Thoracic aorta (tissue), 2 donors: ENCODE results near the gene NVL. TPM values are rescaled to one million over a fixed set of nuclear protein-coding genes. Genes with fewer than 3 reads are reported as not detected.

Experiments used
- ATAC-seq: fragments of 150-250 bp; one replicate; pipeline ENCODE4 v1.8.0; 2017; ENCODE audit warnings: low read depth; ENCODE audit not compliant: insufficient number of reproducible peaks, low FRiP score
- DNase-seq: peaks from one replicate; pipeline ENCODE4 v3.0.0-alpha.2; 2020; ENCODE audit warnings: low spot score
- H3K27ac ChIP-seq, 2 donors: fragments of 200-600 bp; sonication (generic); 1 replicate in 1 of 2; 2 replicates in 1 of 2; pipeline ENCODE4 v1.5.1; 2016; ENCODE audit warnings: mild to moderate bottlenecking in 2 of 2, moderate library complexity in 2 of 2
- H3K27me3 ChIP-seq: fragments of 200-600 bp; sonication (generic); replicated peaks from 2 replicates; pipeline ENCODE4 v1.6.0; 2016; ENCODE audit warnings: mild to moderate bottlenecking; ENCODE audit not compliant: insufficient read depth
- H3K36me3 ChIP-seq: fragments of 200-600 bp; sonication (generic); one replicate; pipeline ENCODE4 v1.5.1; 2016
- H3K4me1 ChIP-seq, 2 donors: fragments of 200-600 bp; sonication (generic); 1 replicate in 1 of 2; 2 replicates in 1 of 2; pipeline versions ENCODE4 v1.5.1 to v1.6.0; 2016; ENCODE audit warnings: low read depth in 2 of 2, mild to moderate bottlenecking in 1 of 2; ENCODE audit not compliant: control insufficient read depth in 1 of 2
- H3K4me3 ChIP-seq: fragments of 200-600 bp; sonication (generic); 2 replicates; pipeline ENCODE4 v1.5.1; 2016; ENCODE audit warnings: mild to moderate bottlenecking
- H3K9me3 ChIP-seq: fragments of 200-600 bp; sonication (generic); 2 replicates; pipeline ENCODE4 v1.5.1; 2016
- total RNA-seq, 2 donors: library from RNA; depleted of rRNA; stranded (reverse); fragments of >200 nt; gene quantifications; one replicate each; pipeline versions ENCODE4 v1.1.0 to v1.2.3, GENCODE V29; 2016
- TF ChIP-seq, protein P1 (sequence below): fragments of 200-600 bp; sonication (generic); IDR thresholded peaks from one replicate; pipeline ENCODE4 v1.5.1; 2019; ENCODE audit warnings: antibody characterized with exemption

The NVL gene
- total RNA-seq, 2 donors from 2014 or later = 11.6 to 30.7 TPM

DNA sequence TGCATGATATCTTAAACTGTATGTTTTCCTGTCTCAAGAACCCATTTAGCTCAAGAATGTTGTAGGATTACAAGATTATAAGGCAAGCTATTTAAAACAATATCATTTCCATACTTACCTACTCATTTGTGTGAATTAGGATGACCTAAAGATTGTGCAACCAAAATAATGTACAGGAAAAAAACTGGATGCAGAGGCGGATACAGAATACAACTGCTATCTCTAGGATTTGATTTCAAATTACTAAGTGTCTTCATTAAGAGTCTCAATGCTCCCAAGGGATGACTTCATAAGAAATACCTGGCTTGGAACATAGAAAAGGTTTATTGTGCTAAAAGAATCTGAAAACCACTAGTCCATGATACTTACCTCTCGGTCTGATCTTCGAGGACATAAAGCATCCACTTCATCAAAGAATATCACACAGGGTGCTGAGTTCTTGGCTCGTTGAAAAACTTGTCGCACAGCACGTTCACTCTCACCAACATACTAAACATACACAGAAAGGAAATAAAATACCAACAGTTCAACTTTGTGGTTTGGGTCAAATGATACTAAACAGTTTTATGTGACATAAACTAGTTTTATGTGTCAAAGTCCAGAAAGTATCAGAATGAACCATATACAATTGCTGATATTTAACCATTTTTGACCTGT lies 54.9 kb downstream of the NVL start:
- TF ChIP-seq, protein P1, sequence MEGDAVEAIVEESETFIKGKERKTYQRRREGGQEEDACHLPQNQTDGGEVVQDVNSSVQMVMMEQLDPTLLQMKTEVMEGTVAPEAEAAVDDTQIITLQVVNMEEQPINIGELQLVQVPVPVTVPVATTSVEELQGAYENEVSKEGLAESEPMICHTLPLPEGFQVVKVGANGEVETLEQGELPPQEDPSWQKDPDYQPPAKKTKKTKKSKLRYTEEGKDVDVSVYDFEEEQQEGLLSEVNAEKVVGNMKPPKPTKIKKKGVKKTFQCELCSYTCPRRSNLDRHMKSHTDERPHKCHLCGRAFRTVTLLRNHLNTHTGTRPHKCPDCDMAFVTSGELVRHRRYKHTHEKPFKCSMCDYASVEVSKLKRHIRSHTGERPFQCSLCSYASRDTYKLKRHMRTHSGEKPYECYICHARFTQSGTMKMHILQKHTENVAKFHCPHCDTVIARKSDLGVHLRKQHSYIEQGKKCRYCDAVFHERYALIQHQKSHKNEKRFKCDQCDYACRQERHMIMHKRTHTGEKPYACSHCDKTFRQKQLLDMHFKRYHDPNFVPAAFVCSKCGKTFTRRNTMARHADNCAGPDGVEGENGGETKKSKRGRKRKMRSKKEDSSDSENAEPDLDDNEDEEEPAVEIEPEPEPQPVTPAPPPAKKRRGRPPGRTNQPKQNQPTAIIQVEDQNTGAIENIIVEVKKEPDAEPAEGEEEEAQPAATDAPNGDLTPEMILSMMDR = no peak
- H3K27me3 ChIP-seq = no peaks in the 10 kb centered on the region
- no peak overlapping the region for H3K27ac ChIP-seq
- H3K4me3 ChIP-seq = no peak overlapping the region
- H3K36me3 ChIP-seq = peaks cover 7% of the 10 kb centered on the region
- no peaks in the 10 kb centered on the region for H3K9me3 ChIP-seq
- H3K4me1 ChIP-seq = no peaks in the 10 kb centered on the region
- DNase-seq (no peak), ATAC-seq (no peak)

DNA sequence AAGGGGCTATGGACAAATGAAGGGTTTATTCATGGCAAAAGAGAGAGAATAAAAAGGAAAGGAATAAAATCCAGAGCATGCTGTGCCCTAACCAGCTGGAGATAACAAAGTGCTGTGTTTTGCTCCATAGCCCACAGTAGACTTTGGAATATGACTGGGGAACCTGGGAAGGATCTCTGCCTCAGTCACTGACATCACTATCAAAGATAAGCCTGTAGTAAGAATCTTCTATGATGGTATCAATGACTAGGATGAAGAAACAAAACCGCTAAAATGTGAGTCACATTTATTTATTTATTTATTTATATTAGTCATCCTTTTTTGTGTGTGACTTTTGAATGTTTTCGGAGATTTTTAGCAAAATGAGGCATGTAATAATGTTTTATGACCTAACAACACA lies 56.3 kb downstream of the NVL start:
- DNase-seq (no peak), ATAC-seq (no peak)
- Histone ChIP-seq H3K36me3 (peaks cover 12% of the 10 kb centered on the region), H3K4me1 (no peaks in the 10 kb centered on the region), H3K9me3 (no peaks in the 10 kb centered on the region), H3K27me3 (no peaks in the 10 kb centered on the region), H3K4me3 (no peak overlapping the region), H3K27ac (no peak overlapping the region)
- TF ChIP-seq, protein P1 = no peak

- Histone ChIP-seq H3K9me3 (no peaks in the 10 kb centered on the region), H3K27ac (no peak overlapping the region), H3K4me3 (no peak overlapping the region), H3K4me1 (no peaks in the 10 kb centered on the region), H3K36me3 (peaks cover 12% of the 10 kb centered on the region), H3K27me3 (no peaks in the 10 kb centered on the region)
- DNase-seq = no peak
- TF ChIP-seq, protein P1 = no peak
- ATAC-seq = no peak
These were observed 58.9 kb downstream of the NVL start for GRCh38 chr1:224271106-224271505.

DNA sequence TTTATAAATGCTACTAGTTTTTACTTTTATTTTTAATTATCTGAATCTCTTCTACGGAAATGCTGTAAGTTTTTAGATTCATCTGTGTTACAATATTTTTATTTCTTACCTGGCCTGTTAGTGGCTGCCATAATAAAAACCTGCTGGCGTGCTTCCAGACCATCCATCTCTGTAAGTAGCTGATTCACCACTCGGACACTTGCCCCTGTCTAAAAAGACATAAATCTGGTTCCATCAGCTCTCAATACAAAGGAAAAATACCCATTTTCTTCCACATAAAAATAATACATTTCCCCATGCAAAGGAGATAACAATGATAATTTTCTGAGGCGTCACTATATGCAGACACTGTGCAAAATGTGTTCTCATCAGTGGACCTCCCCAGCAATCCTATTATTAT lies 62.0 kb downstream of the NVL start:
- Histone ChIP-seq H3K4me1 (no peaks in the 10 kb centered on the region), H3K36me3 (peaks cover 6% of the 10 kb centered on the region), H3K27ac (no peak overlapping the region), H3K27me3 (no peaks in the 10 kb centered on the region), H3K9me3 (no peaks in the 10 kb centered on the region), H3K4me3 (no peak overlapping the region)
- TF ChIP-seq, protein P1 = no peak
- DNase-seq (no peak), ATAC-seq (no peak)

DNA sequence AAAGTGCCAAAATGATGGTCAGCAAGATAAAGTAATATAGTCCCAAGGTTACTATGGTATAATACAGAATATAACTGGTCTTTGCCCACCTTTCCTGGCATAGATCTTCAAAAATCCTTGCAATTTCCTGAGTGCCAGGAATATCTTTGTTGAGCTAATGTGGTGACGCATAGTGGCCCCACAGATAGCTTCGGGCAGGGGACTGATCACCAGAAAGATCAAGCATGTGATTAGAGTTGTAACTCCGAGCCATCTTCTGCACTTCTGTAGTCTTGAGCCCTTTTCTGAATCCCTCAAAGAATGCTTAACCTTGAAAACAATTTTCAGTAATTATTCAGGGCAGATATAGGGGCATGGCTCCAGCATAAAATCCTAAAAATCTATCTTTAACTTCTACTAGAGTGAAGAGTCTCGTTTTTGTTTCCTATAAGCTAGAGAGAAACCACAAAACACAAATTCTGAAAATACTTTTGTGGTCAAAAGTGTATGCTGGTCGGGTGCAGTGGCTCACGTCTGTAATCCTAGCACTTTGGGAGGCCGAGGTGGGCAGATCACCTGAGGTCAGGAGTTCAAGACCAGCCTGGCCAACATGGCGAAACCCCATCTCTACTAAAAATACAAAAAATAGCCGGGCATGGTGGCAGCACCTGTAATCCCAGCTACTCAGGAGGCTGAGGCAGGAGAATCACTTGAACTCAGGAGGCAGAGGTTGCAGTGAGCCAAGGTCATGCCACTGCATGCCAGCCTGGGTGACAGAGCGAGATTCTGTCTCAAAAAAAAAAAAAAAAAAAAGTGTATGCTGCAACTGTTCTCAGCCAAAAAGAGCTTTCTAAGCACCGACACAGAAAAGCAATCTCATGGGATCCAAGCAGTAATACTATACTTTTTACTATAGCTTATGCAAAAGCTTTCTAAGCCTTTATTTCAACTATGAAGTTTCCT lies 62.8 kb downstream of the NVL start:
- Histone ChIP-seq H3K4me1 (no peaks in the 10 kb centered on the region), H3K36me3 (peaks cover 6% of the 10 kb centered on the region), H3K27ac (no peak overlapping the region), H3K27me3 (no peaks in the 10 kb centered on the region), H3K4me3 (no peak overlapping the region), H3K9me3 (no peaks in the 10 kb centered on the region)
- DNase-seq (no peak), ATAC-seq (no peak)
- TF ChIP-seq, protein P1 = no peak
